Ectodermal cell (in vitro differentiated cells): ENCODE data around the gene SEMA5A.

Source experiments
- H3K27ac ChIP-seq: 2 replicates; pipeline ENCODE4 v1.7.0; 2013; ENCODE audit warnings: mild to moderate bottlenecking, low read depth, low read length; ENCODE audit not compliant: insufficient read depth, poor library complexity, severe bottlenecking
- H3K27me3 ChIP-seq: 2 replicates; pipeline ENCODE4 v1.7.0; 2013; ENCODE audit warnings: mild to moderate bottlenecking, low read length; ENCODE audit not compliant: insufficient read depth, control insufficient read depth, poor library complexity, severe bottlenecking
- H3K36me3 ChIP-seq: one replicate; pipeline ENCODE4 v1.7.0; 2013; ENCODE audit warnings: low read length; ENCODE audit not compliant: control insufficient read depth, insufficient read depth
- H3K4me1 ChIP-seq: one replicate; pipeline ENCODE4 v1.7.0; 2013; ENCODE audit warnings: low read length; ENCODE audit not compliant: control insufficient read depth, insufficient read depth
- H3K4me3 ChIP-seq: 2 replicates; pipeline ENCODE4 v1.7.0; 2013; ENCODE audit warnings: low read depth, low read length, control low read depth; ENCODE audit not compliant: insufficient read depth
- H3K9me3 ChIP-seq: 2 replicates; pipeline ENCODE4 v1.7.0; 2013; ENCODE audit warnings: mild to moderate bottlenecking, low read length, moderate library complexity; ENCODE audit not compliant: control insufficient read depth
- WGBS, 2 experiments: methylation state at CpG; one replicate each; pipeline ENCODE4 v1.1.7; 2013; ENCODE audit warnings: missing lambda C conversion rate in 2 of 2; 5-methylcytosine and 5-hydroxymethylcytosine counted together

Gene SEMA5A

DNA sequence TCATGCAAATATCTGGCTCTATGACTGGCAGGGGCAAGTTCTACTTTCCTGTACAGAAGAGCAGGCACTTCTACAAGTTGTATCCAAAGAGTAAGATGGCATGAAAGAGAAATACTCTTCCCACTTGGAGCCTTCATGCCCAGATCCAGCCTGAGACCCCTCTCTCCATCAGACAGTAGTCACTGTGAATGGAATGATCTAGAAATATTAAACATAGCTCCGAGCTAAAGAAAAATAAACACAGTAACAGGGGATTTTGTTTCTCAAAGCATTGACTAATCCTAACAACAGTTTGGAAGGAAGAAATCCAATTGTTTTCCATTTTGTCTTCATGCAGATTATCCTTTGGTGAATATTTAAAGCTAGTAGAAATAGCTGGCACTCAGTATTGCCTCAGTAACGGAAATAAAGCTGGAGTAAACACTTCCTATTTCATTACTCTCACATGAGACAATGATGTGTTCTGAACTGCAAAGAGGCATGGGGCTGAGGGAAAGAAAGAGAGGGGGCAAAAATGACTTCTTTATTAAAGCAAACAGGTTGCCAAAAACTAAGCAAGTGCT lies 100.0 kb downstream of the SEMA5A start:
- Histone ChIP-seq H3K27ac (no peak overlapping the region), H3K4me1 (peaks cover 15% of the 10 kb centered on the region), H3K36me3 (no peaks in the 10 kb centered on the region), H3K9me3 (no peaks in the 10 kb centered on the region), H3K27me3 (no peaks in the 10 kb centered on the region), H3K4me3 (no peak overlapping the region)
- WGBS, 2 experiments, result 90 to 100% methylated on average over 1 to 2 of the region's 2 CpGs

DNA sequence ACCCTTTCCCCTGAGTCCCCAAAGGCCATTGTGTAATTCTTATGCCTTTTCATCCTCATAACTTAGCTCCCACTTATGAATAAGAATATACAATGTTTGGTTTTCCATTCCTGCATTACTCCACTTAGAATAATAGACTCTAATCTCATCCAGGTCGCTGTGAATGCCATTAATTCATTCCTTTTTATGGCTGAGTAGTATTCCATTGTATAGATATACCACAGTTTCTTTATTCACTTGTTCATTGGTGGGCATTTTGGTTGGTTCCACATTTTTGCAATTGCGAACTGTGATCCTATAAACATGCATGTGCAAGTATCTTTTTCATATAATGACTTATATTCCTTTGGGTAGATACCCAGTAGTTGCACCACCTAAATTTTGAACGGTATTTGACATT lies 101.5 kb downstream of the SEMA5A start:
- no peaks in the 10 kb centered on the region for H3K9me3 ChIP-seq
- H3K27me3 ChIP-seq, result no peaks in the 10 kb centered on the region
- H3K36me3 ChIP-seq, result no peaks in the 10 kb centered on the region
- no peak overlapping the region for H3K27ac ChIP-seq
- H3K4me1 ChIP-seq, result peaks cover 15% of the 10 kb centered on the region
- WGBS, 2 experiments, result 89 to 99% methylated on average over 2 to 3 of the region's 3 CpGs
- H3K4me3 ChIP-seq, result no peak overlapping the region

DNA sequence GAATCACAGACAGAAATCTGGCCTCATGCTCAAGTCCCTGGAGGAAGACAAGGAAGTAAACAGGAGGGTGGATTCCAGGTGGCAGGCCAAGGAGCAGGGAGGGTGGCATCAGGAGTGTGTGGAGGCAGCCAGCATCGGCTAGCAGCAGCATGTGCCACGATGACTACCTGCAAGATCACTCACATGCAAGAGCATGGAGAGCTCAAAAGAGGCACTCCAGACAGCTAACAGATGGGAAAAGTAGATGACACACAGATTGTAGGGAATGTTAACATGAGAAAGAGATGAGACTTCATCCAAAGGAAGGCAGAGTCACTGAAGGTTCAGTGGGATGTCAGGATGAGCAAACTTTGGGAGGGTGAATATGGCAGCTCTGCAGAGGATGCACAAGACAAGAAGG lies 104.3 kb downstream of the SEMA5A start:
- 93 to 97% methylated on average over 2 of the region's 2 CpGs for WGBS, 2 experiments
- H3K4me3 ChIP-seq, result no peak overlapping the region
- no peak overlapping the region for H3K27ac ChIP-seq
- H3K27me3 ChIP-seq, result no peaks in the 10 kb centered on the region
- peaks cover 8% of the 10 kb centered on the region for H3K4me1 ChIP-seq
- H3K9me3 ChIP-seq, result no peaks in the 10 kb centered on the region
- no peaks in the 10 kb centered on the region for H3K36me3 ChIP-seq

DNA sequence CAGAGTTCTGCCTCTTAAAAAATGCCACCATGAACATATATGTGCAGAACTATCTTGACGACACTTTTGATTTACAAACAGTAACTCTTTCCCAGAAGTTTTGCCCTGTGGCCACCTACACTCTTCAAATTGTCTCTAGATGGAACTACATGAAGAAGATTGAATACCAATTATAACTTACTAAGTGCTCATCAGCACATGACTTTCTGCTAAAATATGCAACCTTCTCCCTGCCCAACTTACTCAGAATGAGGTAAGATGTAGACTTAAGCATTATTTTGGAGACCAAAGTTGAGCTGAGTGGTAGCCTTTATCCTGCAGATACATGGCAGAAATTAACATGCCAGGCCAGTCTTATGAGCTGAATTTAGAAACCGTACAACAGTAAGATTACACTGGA lies 105.4 kb downstream of the SEMA5A start:
- H3K36me3 ChIP-seq, result no peaks in the 10 kb centered on the region
- 84 to 94% methylated on average over 2 of the region's 2 CpGs for WGBS, 2 experiments
- no peaks in the 10 kb centered on the region for H3K4me1 ChIP-seq
- H3K9me3 ChIP-seq, result no peaks in the 10 kb centered on the region
- H3K27me3 ChIP-seq, result no peaks in the 10 kb centered on the region
- no peak overlapping the region for H3K4me3 ChIP-seq
- no peak overlapping the region for H3K27ac ChIP-seq

DNA sequence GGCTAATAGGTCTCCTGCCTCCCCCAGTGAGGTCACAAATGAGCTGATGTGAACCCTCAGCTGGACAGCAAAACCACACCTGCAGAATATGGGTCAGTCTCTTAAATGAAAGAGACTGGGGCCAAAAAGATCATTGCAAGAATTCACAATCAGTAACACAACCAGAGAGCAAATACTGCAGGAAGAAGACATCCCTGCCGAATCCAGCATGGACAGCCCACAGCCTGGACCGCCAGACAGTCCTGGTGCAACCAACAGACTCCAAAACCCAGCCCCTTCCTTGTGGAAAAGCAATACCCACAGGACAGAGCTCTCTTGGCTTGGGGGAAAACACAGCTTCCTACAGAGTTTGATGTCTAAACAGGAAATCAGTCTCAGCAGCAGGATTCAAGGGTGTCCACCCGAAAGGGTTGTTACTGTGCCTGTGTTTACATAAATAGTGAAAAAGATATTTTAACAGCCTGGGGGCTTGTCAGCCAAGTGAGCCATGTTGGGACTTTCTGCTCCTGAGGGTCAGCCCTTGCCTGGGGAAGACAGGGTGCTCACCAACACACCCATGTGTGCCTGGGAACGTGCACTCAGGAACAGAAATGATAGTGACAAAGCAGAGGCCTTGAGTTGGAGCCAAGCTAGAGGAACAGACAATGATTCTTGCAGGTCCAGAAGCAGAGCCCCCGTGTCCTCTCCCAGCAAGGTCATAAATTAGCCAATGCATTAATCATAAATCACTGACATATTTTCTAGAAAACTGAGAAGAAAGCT lies 106.2 kb downstream of the SEMA5A start:
- no peak overlapping the region for H3K27ac ChIP-seq
- WGBS, 2 experiments, result 88 to 93% methylated on average over 5 of the region's 5 CpGs
- H3K36me3 ChIP-seq, result no peaks in the 10 kb centered on the region
- H3K27me3 ChIP-seq, result no peaks in the 10 kb centered on the region
- no peaks in the 10 kb centered on the region for H3K9me3 ChIP-seq
- no peak overlapping the region for H3K4me3 ChIP-seq
- no peaks in the 10 kb centered on the region for H3K4me1 ChIP-seq

DNA sequence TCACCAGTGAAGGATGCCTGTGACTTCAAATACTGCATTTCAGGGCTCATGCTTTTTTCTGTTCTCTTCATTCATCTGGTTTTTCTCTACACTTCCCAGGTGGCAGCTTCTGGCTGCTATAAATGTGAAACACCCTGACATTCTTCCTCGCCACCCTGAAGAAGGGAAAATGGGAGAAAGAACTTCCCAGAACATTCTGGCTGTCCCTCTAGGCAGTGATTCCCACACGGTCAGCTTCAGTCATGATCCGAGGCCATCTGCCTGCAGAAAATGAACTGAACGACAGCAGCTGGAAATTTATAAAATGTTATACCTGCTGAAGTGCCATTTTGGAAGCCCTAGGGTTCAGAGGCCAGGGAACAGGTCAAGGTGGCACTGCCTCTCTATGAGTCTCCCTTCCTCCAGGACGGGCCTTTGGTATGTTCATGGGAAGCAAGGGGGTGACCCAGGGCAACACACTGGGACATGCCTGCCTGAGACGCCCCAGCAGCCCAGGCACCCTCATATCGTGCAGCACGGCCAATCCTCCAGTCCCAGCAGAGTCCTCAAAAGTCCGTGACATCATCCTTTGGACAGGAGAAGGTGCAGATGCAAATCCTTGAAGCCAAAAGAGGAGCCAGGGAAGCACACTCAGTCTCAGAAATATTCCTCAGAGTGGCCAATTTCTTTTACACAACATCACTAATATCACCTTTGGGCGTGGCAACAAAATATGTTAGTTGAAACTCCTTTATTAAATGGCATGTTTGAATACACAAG lies 107.1 kb downstream of the SEMA5A start:
- WGBS, 2 experiments, result 93 to 98% methylated on average over 10 of the region's 10 CpGs
- H3K4me3 ChIP-seq, result no peak overlapping the region

DNA sequence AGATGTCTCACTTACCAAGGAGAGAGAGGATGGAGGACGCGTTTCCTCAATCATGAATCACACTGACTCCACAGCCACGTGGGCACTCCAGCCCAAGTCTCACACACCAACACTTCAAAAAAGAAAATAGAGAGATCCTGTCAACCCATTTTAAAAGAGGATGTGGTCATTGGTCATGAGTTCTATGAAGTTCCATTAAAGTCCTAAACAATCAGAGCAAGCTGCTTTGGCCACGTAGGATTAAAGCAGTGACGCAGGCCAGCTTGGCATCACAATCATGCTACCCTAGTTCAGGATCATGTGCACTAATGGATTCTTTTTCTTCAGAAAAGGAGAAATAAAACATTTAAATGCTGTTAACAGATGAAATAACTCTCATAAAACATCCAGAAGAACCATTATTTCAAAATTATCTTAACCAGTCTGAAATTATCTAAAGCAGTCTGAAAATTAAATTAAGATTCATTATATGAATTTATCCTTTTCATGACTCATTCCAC lies 108.1 kb downstream of the SEMA5A start:
- H3K9me3 ChIP-seq, result no peaks in the 10 kb centered on the region
- H3K4me3 ChIP-seq, result no peak overlapping the region
- H3K27ac ChIP-seq, result no peak overlapping the region
- 93 to 95% methylated on average over 3 to 5 of the region's 5 CpGs for WGBS, 2 experiments
- H3K27me3 ChIP-seq, result no peaks in the 10 kb centered on the region
- H3K4me1 ChIP-seq, result no peaks in the 10 kb centered on the region
- H3K36me3 ChIP-seq, result no peaks in the 10 kb centered on the region

More for the DNA sequence above, 107.1 kb downstream of the SEMA5A start:
- Histone ChIP-seq H3K9me3 (no peaks in the 10 kb centered on the region), H3K27ac (no peak overlapping the region), H3K27me3 (no peaks in the 10 kb centered on the region), H3K36me3 (no peaks in the 10 kb centered on the region), H3K4me1 (no peaks in the 10 kb centered on the region)

DNA sequence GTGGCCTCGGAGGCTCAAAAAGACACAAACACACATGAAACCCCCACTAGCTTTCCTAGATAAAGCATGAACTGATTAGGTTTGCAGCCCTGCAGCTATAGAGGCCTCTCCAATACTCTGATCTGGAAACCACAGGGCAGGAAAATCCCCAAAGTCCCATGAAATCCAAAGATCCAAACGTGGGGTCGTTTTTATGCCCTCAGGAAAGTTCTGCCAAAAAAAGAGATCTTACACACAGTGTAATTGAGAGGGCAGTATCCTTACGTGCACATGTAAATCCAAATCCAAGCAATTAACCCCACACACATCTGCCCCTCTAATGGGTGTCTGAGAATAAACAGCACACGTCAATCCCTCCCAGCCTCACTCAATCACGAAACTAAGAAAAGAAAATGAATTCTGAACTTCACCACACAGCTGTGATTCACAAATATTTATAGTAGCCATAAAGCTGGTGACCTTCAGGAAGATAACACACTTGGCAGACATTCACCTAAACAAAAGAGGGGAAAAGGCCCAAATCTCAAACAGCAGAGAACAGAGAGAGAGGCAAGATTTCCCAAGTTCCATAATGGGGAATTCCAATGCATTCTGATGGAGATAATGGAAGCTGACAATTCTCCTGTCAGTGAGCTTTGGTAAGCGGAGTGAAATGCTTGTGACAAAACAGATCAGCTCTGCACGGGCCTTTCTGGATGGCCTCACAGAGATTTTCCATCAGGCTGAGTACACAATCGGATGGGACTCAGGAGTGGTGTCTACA lies 114.2 kb downstream of the SEMA5A start:
- Histone ChIP-seq H3K27ac (peak overlapping the region; percentile 68), H3K4me1 (peaks cover 22% of the 10 kb centered on the region), H3K27me3 (no peaks in the 10 kb centered on the region), H3K36me3 (no peaks in the 10 kb centered on the region), H3K9me3 (no peaks in the 10 kb centered on the region), H3K4me3 (no peak overlapping the region)
- 53 to 54% methylated on average over 9 of the region's 9 CpGs for WGBS, 2 experiments

DNA sequence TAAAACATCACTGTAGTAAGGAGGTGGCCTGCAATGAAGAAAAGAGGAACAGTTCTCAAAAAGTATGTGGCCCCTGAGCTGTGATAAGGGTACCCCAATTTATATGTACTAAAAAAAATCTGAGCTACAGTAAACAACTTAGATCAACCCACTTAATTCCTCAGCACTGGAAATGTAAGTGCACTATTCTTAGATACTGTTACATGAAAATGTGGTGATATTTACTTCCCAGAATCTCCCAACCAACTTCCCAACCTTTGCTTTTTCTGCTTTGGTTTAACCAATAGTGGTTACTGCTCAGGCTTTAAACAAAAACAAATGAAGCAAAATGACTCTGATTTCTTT lies 114.8 kb downstream of the SEMA5A start:
- no peaks in the 10 kb centered on the region for H3K36me3 ChIP-seq
- H3K27me3 ChIP-seq, result no peaks in the 10 kb centered on the region
- no peaks in the 10 kb centered on the region for H3K9me3 ChIP-seq
- H3K27ac ChIP-seq, result peak overlapping the region; percentile 68
- H3K4me3 ChIP-seq, result no peak overlapping the region
- peaks cover 22% of the 10 kb centered on the region for H3K4me1 ChIP-seq

DNA sequence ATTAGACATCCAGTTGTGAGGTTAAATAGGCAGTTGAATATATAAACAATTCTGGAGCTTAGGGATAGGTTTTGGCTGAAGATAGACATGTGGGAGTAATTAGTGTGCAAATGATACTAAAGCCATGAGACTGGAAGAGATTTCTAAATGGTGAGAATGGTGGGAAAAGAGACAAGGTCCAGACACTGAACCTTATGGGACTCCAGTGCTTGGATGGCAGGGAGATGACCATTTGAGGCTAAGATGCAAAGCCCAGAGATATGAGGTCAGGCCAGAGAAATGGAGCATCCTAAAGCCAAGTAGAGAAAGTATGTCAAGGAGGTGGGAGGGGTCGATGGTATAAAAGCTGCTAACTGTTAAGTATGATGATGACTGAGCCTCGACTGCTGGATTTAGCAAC lies 115.6 kb downstream of the SEMA5A start:
- 94 to 95% methylated on average over 2 of the region's 2 CpGs for WGBS, 2 experiments
- Histone ChIP-seq H3K9me3 (no peaks in the 10 kb centered on the region), H3K27me3 (no peaks in the 10 kb centered on the region), H3K4me1 (peaks cover 22% of the 10 kb centered on the region), H3K27ac (no peak overlapping the region), H3K36me3 (no peaks in the 10 kb centered on the region), H3K4me3 (no peak overlapping the region)
